Gastroesophageal sphincter (tissue), 4 donors: ENCODE measurements around the gene KCNJ13. TPM values are rescaled to one million over a fixed set of nuclear protein-coding genes. Genes with fewer than 3 reads are reported as not detected.

ENCODE experiments used
- ATAC-seq: fragments of 150-250 bp; one replicate; pipeline ENCODE4 v1.9.1; 2016; ENCODE audit warnings: mild to moderate bottlenecking, moderate library complexity
- H3K27ac ChIP-seq, 4 donors: fragments of 200-600 bp; sonication (generic) in 3 of 4; 1 replicate in 3 of 4; 2 replicates in 1 of 4; pipeline ENCODE4 v1.5.1; 2016 to 2019
- H3K27me3 ChIP-seq: fragments of 200-600 bp; sonication (generic); one replicate; pipeline ENCODE4 v1.5.1; 2019
- H3K36me3 ChIP-seq, 2 donors: fragments of 200-600 bp; sonication (generic); one replicate each; pipeline ENCODE4 v1.5.1; 2019; ENCODE audit warnings: control low read depth in 1 of 2
- H3K4me1 ChIP-seq, 3 donors: fragments of 200-600 bp; sonication (generic); 1 replicate in 2 of 3; 2 replicates in 1 of 3; pipeline ENCODE4 v1.5.1; 2016 to 2019; ENCODE audit warnings: control low read depth in 2 of 3
- H3K4me3 ChIP-seq, 2 donors: fragments of 200-600 bp; sonication (generic); one replicate each; pipeline ENCODE4 v1.5.1; 2019; ENCODE audit warnings: mild to moderate bottlenecking in 1 of 2, moderate library complexity in 1 of 2
- H3K9me3 ChIP-seq, 3 donors: fragments of 200-600 bp; sonication (generic); one replicate each; pipeline ENCODE4 v1.5.1; 2017 to 2019; ENCODE audit warnings: control low read depth in 2 of 3
- EP300 ChIP-seq: sonication (generic); formaldehyde crosslinking; IDR thresholded peaks from one replicate; pipeline ENCODE4 v1.6.1; 2017; ENCODE audit warnings: antibody characterized with exemption, mild to moderate bottlenecking
- POLR2A ChIP-seq, 2 donors: fragments of 450-650 bp; IDR thresholded peaks; one replicate each; pipeline ENCODE4 v1.6.1; 2017; ENCODE audit warnings: antibody characterized with exemption in 2 of 2, mild to moderate bottlenecking in 2 of 2, moderate library complexity in 1 of 2
- POLR2AphosphoS5 ChIP-seq: sonication (generic); formaldehyde crosslinking; IDR thresholded peaks from one replicate; pipeline ENCODE4 v1.6.1; 2017; ENCODE audit warnings: antibody characterized with exemption
- WGBS, 2 donors: methylation state at CpG; one replicate each; pipeline ENCODE4 v1.1.5; 2018; ENCODE audit warnings: low coverage in 1 of 2; 5-methylcytosine and 5-hydroxymethylcytosine counted together
- total RNA-seq, 4 donors: library from RNA; depleted of rRNA; stranded (reverse); fragments of >200 nt; gene quantifications; one replicate each; pipeline ENCODE4 v1.1.0, GENCODE V29; 2016
- TF ChIP-seq, protein P1 (sequence below), 4 experiments: fragments of 200-600 bp in 2 of 4; fragments of 450-650 bp in 2 of 4; sonication (generic) in 1 of 4; IDR thresholded peaks; one replicate each; pipeline ENCODE4 v1.5.1; 2017 to 2019; ENCODE audit warnings: antibody characterized with exemption in 4 of 4, mild to moderate bottlenecking in 2 of 4, moderate library complexity in 2 of 4

KCNJ13 gene
- total RNA-seq, 4 donors from 2014 or later: not detected

DNA sequence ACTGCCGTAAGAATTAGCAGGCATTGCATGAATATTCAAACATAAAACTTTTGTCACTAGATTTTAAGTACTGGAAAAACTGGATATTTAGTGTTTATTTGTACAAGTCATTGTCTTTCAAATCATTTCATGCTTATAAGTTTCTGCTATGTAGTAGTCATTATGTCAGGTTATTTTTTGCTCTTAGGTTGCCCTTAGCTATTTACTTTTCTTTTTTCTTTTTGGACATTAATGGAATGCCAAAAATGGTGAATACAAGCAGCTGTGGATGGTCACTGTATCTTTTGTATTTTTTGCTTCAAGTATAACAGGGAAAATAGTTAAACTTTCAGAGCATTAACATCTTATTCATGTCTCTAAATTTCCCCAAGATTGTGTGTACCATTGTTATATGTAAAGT, 18.6 kb upstream of the KCNJ13 start:
- H3K27me3 ChIP-seq: no peaks in the 10 kb centered on the region
- TF ChIP-seq EP300: no peak
- TF ChIP-seq, protein P1, sequence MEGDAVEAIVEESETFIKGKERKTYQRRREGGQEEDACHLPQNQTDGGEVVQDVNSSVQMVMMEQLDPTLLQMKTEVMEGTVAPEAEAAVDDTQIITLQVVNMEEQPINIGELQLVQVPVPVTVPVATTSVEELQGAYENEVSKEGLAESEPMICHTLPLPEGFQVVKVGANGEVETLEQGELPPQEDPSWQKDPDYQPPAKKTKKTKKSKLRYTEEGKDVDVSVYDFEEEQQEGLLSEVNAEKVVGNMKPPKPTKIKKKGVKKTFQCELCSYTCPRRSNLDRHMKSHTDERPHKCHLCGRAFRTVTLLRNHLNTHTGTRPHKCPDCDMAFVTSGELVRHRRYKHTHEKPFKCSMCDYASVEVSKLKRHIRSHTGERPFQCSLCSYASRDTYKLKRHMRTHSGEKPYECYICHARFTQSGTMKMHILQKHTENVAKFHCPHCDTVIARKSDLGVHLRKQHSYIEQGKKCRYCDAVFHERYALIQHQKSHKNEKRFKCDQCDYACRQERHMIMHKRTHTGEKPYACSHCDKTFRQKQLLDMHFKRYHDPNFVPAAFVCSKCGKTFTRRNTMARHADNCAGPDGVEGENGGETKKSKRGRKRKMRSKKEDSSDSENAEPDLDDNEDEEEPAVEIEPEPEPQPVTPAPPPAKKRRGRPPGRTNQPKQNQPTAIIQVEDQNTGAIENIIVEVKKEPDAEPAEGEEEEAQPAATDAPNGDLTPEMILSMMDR (IDR thresholded peaks at IDR 0.05): no peak
- TF ChIP-seq POLR2AphosphoS5: no peak
- no peak for TF ChIP-seq POLR2A (IDR thresholded peaks at IDR 0.05)
- H3K27ac ChIP-seq: no peak overlapping the region
- ATAC-seq: no peak
- 67 to 86% methylated on average over 1 of the region's 1 CpG for WGBS, 2 donors
- no peaks in the 10 kb centered on the region for H3K9me3 ChIP-seq
- no peak overlapping the region for H3K4me3 ChIP-seq
- H3K36me3 ChIP-seq: peaks cover 10 to 84% of the 10 kb centered on the region in 2 donors
- no peaks in the 10 kb centered on the region for H3K4me1 ChIP-seq

DNA sequence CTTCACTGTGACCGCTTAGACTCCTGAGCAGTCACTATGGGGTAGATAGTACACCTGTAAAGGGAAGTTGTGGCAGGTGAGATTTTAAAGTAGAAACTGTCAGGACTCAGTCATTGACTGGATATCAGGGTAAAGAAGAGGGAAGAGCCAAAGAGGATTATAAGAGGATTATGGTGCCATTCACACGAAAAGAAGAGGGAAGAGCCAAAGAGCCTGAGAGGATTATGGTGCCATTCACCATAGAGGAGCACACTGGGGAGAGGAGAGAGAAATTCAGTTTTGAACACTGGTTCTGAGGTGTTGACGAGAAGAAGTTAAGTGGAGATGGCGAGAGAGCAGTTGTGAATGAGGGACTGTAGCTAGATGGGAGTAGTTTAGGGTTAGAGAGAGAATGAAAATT, 16.9 kb upstream of the KCNJ13 start:
- no peak for TF ChIP-seq POLR2AphosphoS5
- TF ChIP-seq POLR2A (IDR thresholded peaks at IDR 0.05): no peak
- TF ChIP-seq EP300: no peak
- TF ChIP-seq, protein P1 (IDR thresholded peaks at IDR 0.05): no peak
- 75 to 93% methylated on average over 3 to 4 of the region's 4 CpGs for WGBS, 2 donors
- peaks cover 10 to 96% of the 10 kb centered on the region in 2 donors for H3K36me3 ChIP-seq
- no peaks in the 10 kb centered on the region for H3K4me1 ChIP-seq
- H3K4me3 ChIP-seq: no peak overlapping the region
- H3K27me3 ChIP-seq: no peaks in the 10 kb centered on the region
- no peaks in the 10 kb centered on the region for H3K9me3 ChIP-seq
- no peak overlapping the region for H3K27ac ChIP-seq
- no peak for ATAC-seq

DNA sequence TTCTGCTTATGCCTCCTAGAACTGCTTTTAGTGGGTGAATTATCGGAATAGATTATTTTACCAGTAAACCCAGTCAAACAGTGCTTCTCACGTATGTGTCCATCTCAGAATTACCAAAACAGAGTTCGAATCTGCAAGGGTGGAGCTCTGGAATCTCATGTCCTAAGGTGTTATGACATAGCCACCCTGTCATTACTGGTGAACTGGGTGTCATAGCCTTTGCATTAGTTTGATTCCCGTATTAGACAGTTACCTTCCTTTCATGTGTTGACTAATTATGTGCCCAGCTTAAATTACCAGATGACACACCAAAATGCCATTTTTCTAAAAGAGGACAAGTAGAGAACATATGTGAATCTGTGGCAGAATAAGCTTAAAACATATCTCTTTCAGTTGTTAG, 15.2 kb upstream of the KCNJ13 start:
- H3K4me3 ChIP-seq: no peak overlapping the region
- no peak overlapping the region for H3K27ac ChIP-seq
- no peak for TF ChIP-seq POLR2A (IDR thresholded peaks at IDR 0.05)
- no peak for TF ChIP-seq POLR2AphosphoS5
- no peak for TF ChIP-seq EP300
- TF ChIP-seq, protein P1 (IDR thresholded peaks at IDR 0.05): no peak
- ATAC-seq: no peak
- WGBS, 2 donors: 83 to 85% methylated on average over 4 of the region's 4 CpGs
- H3K27me3 ChIP-seq: no peaks in the 10 kb centered on the region
- H3K36me3 ChIP-seq: peaks cover 10 to 92% of the 10 kb centered on the region in 2 donors
- H3K4me1 ChIP-seq: no peaks in the 10 kb centered on the region
- H3K9me3 ChIP-seq: no peaks in the 10 kb centered on the region

DNA sequence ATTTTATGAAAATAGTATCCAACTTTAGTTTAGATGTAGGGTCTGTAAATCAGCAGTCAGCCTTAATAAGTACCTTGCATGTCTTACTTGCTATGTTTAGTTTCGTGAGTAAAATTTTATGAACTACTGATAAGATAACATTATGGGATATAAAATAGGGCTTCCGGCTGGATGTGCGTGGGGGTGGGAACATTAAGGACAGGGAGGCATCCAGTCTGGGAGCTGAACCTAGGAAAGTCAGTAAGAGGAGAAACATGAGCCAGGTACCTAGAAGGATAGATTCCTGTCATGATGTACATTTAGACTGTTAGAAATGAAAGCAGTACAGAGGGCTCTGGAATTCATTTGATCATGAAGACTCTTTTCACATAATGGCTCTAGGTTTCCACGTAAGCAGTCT, 12.7 kb upstream of the KCNJ13 start:
- TF ChIP-seq POLR2AphosphoS5 (no peak), EP300 (no peak), POLR2A (IDR thresholded peaks at IDR 0.05) (no peak)
- TF ChIP-seq, protein P1 (IDR thresholded peaks at IDR 0.05): no peak
- 78 to 91% methylated on average over 4 of the region's 4 CpGs for WGBS, 2 donors
- no peaks in the 10 kb centered on the region for H3K9me3 ChIP-seq
- no peak overlapping the region for H3K4me3 ChIP-seq
- no peaks in the 10 kb centered on the region for H3K27me3 ChIP-seq
- H3K4me1 ChIP-seq: no peaks in the 10 kb centered on the region
- no peak overlapping the region for H3K27ac ChIP-seq
- H3K36me3 ChIP-seq: peaks cover 10 to 79% of the 10 kb centered on the region in 2 donors
- no peak for ATAC-seq

DNA sequence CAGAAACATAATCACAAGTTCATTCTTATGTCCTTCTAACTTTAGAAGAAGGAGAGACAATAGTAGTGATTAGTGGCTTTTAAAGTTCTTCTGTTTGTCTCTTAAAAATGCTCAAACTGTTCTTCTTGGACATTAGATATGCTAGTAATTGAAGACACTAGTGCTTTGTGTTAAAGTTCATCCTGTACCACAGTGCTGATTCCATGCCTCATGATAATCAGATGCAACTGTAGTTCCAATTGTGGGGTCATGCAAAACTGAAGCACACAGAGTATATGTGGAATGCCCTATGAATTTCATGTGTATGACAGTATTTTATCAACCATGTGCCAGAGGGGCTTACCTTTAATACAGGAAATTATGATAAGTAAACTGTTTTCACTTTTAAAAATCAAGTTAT, 11.4 kb upstream of the KCNJ13 start:
- no peaks in the 10 kb centered on the region for H3K27me3 ChIP-seq
- no peak for TF ChIP-seq POLR2AphosphoS5
- TF ChIP-seq EP300: no peak
- no peak for ATAC-seq
- H3K4me3 ChIP-seq: no peak overlapping the region
- no peaks in the 10 kb centered on the region for H3K9me3 ChIP-seq
- no peak overlapping the region for H3K27ac ChIP-seq
- H3K4me1 ChIP-seq: no peaks in the 10 kb centered on the region
- H3K36me3 ChIP-seq: peaks cover 10 to 66% of the 10 kb centered on the region in 2 donors

DNA sequence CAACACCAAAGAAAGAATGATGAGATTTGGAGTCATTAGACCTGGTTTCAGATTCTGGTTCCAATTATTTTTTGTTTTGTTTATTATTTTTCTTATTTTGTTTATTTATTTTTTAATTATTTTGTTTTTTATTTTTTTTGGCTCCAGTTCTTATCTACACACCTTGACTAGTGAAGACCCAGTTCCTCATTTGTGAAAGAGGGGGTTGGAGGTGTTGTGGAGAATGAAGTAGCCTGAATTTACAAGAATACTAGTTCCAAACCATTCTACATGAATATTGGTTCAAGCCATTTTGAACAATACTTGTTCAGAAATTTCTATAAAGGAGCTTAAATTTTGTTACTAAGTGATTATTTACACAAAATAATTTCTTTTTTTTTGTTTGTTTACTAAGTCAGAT, 6.9 kb upstream of the KCNJ13 start:
- TF ChIP-seq POLR2A (IDR thresholded peaks at IDR 0.05): no peak
- no peak for TF ChIP-seq POLR2AphosphoS5
- TF ChIP-seq EP300: no peak
- H3K27me3 ChIP-seq: no peaks in the 10 kb centered on the region
- no peak for ATAC-seq

More for the DNA sequence above, 6.9 kb upstream of the KCNJ13 start:
- Histone ChIP-seq H3K9me3 (no peaks in the 10 kb centered on the region), H3K4me3 (no peak overlapping the region), H3K36me3 (peaks cover 0 to 25% of the 10 kb centered on the region in 2 donors), H3K27ac (no peak overlapping the region), H3K4me1 (peaks cover 0 to 20% (median 8%) of the 10 kb centered on the region in 3 donors)
